Measurements from ENCODE around the gene SLC12A8.

The SLC12A8 gene

GRCh38 chr3:125140818-125141595 lies 71.5 kb downstream of the SLC12A8 start:
- DNase-seq (ENCODE audit: low spot score in 2 of 2) = no peak
- no peak overlapping the region for H3K4me3 ChIP-seq
- peaks cover 10% of the 10 kb centered on the region for H3K4me1 ChIP-seq
- no peaks in the 10 kb centered on the region for H3K9me3 ChIP-seq
- in situ Hi-C loops (cut with MboI; ENCODE audit: low sequenced_read_pairs) = no loop called here
- H3K36me3 ChIP-seq (replicated peaks) = no peaks in the 10 kb centered on the region
- H3K27me3 ChIP-seq (ENCODE audit: low read depth) = no peaks in the 10 kb centered on the region

GRCh38 chr3:125140011-125140817 lies 72.3 kb downstream of the SLC12A8 start:
- H3K4me1 ChIP-seq = peaks cover 10% of the 10 kb centered on the region
- DNase-seq (ENCODE audit: low spot score in 2 of 2) = no peak
- H3K36me3 ChIP-seq (replicated peaks) = no peaks in the 10 kb centered on the region
- H3K9me3 ChIP-seq = no peaks in the 10 kb centered on the region
- in situ Hi-C loops (cut with MboI; ENCODE audit: low sequenced_read_pairs) = no loop called here
- H3K27me3 ChIP-seq (ENCODE audit: low read depth) = no peaks in the 10 kb centered on the region
- no peak overlapping the region for H3K4me3 ChIP-seq

GRCh38 chr3:125139386-125139785 lies 73.2 kb downstream of the SLC12A8 start:
- in situ Hi-C loops (cut with MboI; ENCODE audit: low sequenced_read_pairs) = no loop called here
- H3K4me1 ChIP-seq = peaks cover 10% of the 10 kb centered on the region
- no peaks in the 10 kb centered on the region for H3K36me3 ChIP-seq (replicated peaks)
- DNase-seq (ENCODE audit: low spot score in 2 of 2) = no peak
- H3K9me3 ChIP-seq = no peaks in the 10 kb centered on the region
- no peaks in the 10 kb centered on the region for H3K27me3 ChIP-seq (ENCODE audit: low read depth)
- no peak overlapping the region for H3K4me3 ChIP-seq

GRCh38 chr3:125137358-125138033 lies 75.1 kb downstream of the SLC12A8 start:
- H3K9me3 ChIP-seq = no peaks in the 10 kb centered on the region
- no peaks in the 10 kb centered on the region for H3K27me3 ChIP-seq (ENCODE audit: low read depth)
- no peaks in the 10 kb centered on the region for H3K36me3 ChIP-seq (replicated peaks)
- peaks cover 10% of the 10 kb centered on the region for H3K4me1 ChIP-seq
- H3K4me3 ChIP-seq = no peak overlapping the region
- in situ Hi-C loops (cut with MboI; ENCODE audit: low sequenced_read_pairs) = no loop called here
- DNase-seq (ENCODE audit: low spot score in 2 of 2) = no peak

- no peaks in the 10 kb centered on the region for H3K9me3 ChIP-seq
- no peak for DNase-seq (ENCODE audit: low spot score in 2 of 2)
- peaks cover 6% of the 10 kb centered on the region for H3K4me1 ChIP-seq
- no peaks in the 10 kb centered on the region for H3K27me3 ChIP-seq (ENCODE audit: low read depth)
- in situ Hi-C loops (cut with MboI; ENCODE audit: low sequenced_read_pairs) = no loop called here
- H3K4me3 ChIP-seq = no peak overlapping the region
- H3K36me3 ChIP-seq (replicated peaks) = no peaks in the 10 kb centered on the region
Measured at GRCh38 chr3:125136966-125137357, 75.6 kb downstream of the SLC12A8 start.

- DNase-seq (ENCODE audit: low spot score in 2 of 2) = no peak
- Histone ChIP-seq H3K4me3 (no peak overlapping the region), H3K9me3 (no peaks in the 10 kb centered on the region), H3K4me1 (peaks cover 1% of the 10 kb centered on the region), H3K36me3 (replicated peaks) (no peaks in the 10 kb centered on the region), H3K27me3 (ENCODE audit: low read depth) (no peaks in the 10 kb centered on the region)
- in situ Hi-C loops (cut with MboI; ENCODE audit: low sequenced_read_pairs) = no loop called here
Measured at GRCh38 chr3:125136515-125136914, 76.0 kb downstream of the SLC12A8 start.

GRCh38 chr3:125134952-125135351 lies 77.6 kb downstream of the SLC12A8 start:
- Histone ChIP-seq H3K4me3 (no peak overlapping the region), H3K4me1 (peaks cover 3% of the 10 kb centered on the region), H3K9me3 (no peaks in the 10 kb centered on the region), H3K36me3 (replicated peaks) (no peaks in the 10 kb centered on the region), H3K27me3 (ENCODE audit: low read depth) (no peaks in the 10 kb centered on the region)
- DNase-seq (ENCODE audit: low spot score in 2 of 2) = no peak
- in situ Hi-C loops (cut with MboI; ENCODE audit: low sequenced_read_pairs) = no loop called here

- no peak overlapping the region for H3K4me3 ChIP-seq
- DNase-seq (ENCODE audit: low spot score in 2 of 2) = no peak
- H3K4me1 ChIP-seq = peaks cover 11% of the 10 kb centered on the region
- no peaks in the 10 kb centered on the region for H3K27me3 ChIP-seq (ENCODE audit: low read depth)
- in situ Hi-C loops (cut with MboI; ENCODE audit: low sequenced_read_pairs) = no loop called here
- H3K36me3 ChIP-seq (replicated peaks) = no peaks in the 10 kb centered on the region
- no peaks in the 10 kb centered on the region for H3K9me3 ChIP-seq
Measured at GRCh38 chr3:125132815-125133214, 79.7 kb downstream of the SLC12A8 start.

- Histone ChIP-seq H3K4me1 (peaks cover 11% of the 10 kb centered on the region), H3K27me3 (ENCODE audit: low read depth) (no peaks in the 10 kb centered on the region), H3K9me3 (no peaks in the 10 kb centered on the region), H3K36me3 (replicated peaks) (no peaks in the 10 kb centered on the region), H3K4me3 (no peak overlapping the region)
- DNase-seq (ENCODE audit: low spot score in 2 of 2) = peak; percentile 68 to 79
- in situ Hi-C loops (cut with MboI; ENCODE audit: low sequenced_read_pairs) = no loop called here
Measured at GRCh38 chr3:125129512-125129997, 83.0 kb downstream of the SLC12A8 start.

- no peak overlapping the region for H3K4me3 ChIP-seq
- peaks cover 11% of the 10 kb centered on the region for H3K4me1 ChIP-seq
- DNase-seq (ENCODE audit: low spot score in 2 of 2) = no peak
Measured at GRCh38 chr3:125128861-125129501, 83.6 kb downstream of the SLC12A8 start.

GRCh38 chr3:125126323-125126722 lies 86.2 kb downstream of the SLC12A8 start:
- Histone ChIP-seq H3K9me3 (no peaks in the 10 kb centered on the region), H3K36me3 (replicated peaks) (no peaks in the 10 kb centered on the region), H3K4me3 (no peak overlapping the region), H3K4me1 (peaks cover 11% of the 10 kb centered on the region), H3K27me3 (ENCODE audit: low read depth) (no peaks in the 10 kb centered on the region)
- DNase-seq (ENCODE audit: low spot score in 2 of 2) = no peak
- in situ Hi-C loops (cut with MboI; ENCODE audit: low sequenced_read_pairs) = no loop called here

More at GRCh38 chr3:125128861-125129501, 83.6 kb downstream of the SLC12A8 start:
- no peaks in the 10 kb centered on the region for H3K27me3 ChIP-seq (ENCODE audit: low read depth)
- H3K36me3 ChIP-seq (replicated peaks) = no peaks in the 10 kb centered on the region
- H3K9me3 ChIP-seq = no peaks in the 10 kb centered on the region
- in situ Hi-C loops (cut with MboI; ENCODE audit: low sequenced_read_pairs) = no loop called here

- no peak for DNase-seq (ENCODE audit: low spot score in 2 of 2)
- H3K9me3 ChIP-seq = no peaks in the 10 kb centered on the region
- H3K4me1 ChIP-seq = peaks cover 11% of the 10 kb centered on the region
- H3K27me3 ChIP-seq (ENCODE audit: low read depth) = no peaks in the 10 kb centered on the region
- no peaks in the 10 kb centered on the region for H3K36me3 ChIP-seq (replicated peaks)
- in situ Hi-C loops (cut with MboI; ENCODE audit: low sequenced_read_pairs) = no loop called here
- no peak overlapping the region for H3K4me3 ChIP-seq
Measured at GRCh38 chr3:125125821-125126245, 86.7 kb downstream of the SLC12A8 start.

GRCh38 chr3:125123451-125124305 lies 88.9 kb downstream of the SLC12A8 start:
- Histone ChIP-seq H3K4me3 (no peak overlapping the region), H3K9me3 (no peaks in the 10 kb centered on the region), H3K27me3 (ENCODE audit: low read depth) (no peaks in the 10 kb centered on the region), H3K36me3 (replicated peaks) (no peaks in the 10 kb centered on the region), H3K4me1 (no peaks in the 10 kb centered on the region)
- in situ Hi-C loops (cut with MboI; ENCODE audit: low sequenced_read_pairs) = no loop called here
- DNase-seq (ENCODE audit: low spot score in 2 of 2) = no peak
